Subcutaneous preadipocyte (primary cell): ENCODE measurements around the gene ACP5. TPM values are rescaled to one million over a fixed set of nuclear protein-coding genes. Genes with fewer than 3 reads are reported as not detected.

ENCODE experiments used
- total RNA-seq: library from RNA; depleted of rRNA; stranded (reverse); fragments of >200 nt; gene quantifications from 2 replicates; pipeline ENCODE4 v1.2.3, GENCODE V29; 2012

ACP5 gene
- 0.20 and 0.37 TPM in 2 replicates for total RNA-seq

DNA sequence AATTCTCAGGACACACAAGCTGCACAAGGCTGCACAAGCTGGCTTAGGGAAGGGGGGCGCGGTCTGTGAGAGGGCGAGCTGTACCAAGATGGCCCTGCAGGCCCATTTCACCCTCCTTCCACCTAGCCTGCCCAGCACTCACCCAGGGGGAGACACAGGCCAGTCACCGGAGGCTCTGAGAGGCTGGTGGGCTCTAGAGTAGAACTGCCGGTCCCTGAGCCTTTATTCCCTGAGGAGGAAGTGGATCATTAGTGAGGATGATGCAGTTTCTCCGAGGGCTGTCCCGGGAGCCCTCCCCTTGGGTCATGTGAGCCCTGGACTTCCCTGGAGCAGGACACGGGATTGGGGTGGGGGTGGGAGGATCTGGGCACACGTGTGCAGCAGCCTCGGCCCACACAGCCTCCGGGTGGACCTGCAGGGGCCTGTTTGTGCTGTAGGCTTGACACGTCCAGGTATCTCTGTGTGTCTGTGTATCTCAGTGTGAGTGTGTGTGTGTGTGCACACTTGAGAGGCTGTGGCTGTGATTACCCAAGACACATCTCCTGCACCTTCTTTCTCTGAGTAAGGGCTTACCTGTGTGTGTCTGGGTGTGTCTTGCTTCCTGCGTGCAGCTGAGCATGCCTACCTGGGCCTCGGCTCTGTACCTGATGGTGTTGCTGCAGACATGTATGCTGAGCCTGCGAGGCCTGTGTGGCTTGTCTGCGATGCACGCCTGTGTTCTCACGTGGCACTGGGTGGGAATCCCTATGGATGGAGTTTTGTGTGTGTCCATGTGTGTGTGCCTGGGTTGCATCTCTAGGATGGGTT lies at the start of gene ACP5:
TSS of gene ACP5 (minus strand) at position 195 of the 807 bp plus-strand sequence. CDS start 328 bp downstream, outside the sequence.

DNA sequence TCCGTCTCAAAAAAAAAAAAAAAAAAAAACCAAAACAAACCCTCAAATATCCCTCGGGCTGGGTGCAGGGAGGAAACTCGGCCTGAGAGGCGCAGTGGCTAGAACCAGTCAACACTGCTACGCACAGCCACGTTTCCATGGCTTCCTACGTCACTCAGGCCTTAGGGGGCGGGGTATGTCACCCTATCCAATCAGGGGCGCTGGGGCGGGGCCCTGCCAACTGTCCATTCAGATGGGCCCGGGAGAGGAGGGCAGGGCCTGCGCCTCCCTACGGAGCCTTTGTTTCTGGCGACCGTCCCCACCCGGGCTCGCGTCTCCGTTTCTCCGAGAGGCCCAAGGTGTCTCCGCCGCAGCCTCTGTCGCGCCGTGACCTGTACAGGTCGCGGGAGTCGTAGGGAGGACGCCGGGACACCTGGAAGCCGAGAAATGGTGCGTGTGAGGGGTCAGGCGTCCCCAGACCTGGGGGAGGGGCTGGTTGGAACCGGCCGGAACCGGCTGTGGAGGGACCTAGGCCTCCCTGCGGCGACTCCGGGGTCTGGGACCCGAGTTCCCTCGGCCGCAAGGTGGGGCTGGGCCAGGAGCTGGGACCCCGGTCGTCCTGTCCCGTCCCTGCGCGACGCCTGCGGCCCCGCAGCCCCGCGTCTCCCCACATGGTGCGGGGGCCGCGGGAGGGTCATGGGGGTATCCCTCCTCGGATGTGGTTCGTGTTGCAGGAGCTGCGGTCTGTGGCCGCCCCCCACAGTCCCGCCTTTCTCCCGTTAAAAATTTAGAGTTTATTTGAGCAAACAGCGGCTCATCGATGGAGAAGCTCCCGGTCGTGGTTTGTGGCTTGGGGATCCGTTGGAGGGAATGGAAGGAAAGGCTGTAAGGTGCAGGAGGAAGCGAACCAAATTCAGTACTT lies 20.0 kb upstream of the ACP5 start, which contains the start of gene ZNF627:
TSS of gene ZNF627 (plus strand) at position 282 of the 901 bp plus-strand sequence. CDS start at position 427, 145 bp downstream.

DNA sequence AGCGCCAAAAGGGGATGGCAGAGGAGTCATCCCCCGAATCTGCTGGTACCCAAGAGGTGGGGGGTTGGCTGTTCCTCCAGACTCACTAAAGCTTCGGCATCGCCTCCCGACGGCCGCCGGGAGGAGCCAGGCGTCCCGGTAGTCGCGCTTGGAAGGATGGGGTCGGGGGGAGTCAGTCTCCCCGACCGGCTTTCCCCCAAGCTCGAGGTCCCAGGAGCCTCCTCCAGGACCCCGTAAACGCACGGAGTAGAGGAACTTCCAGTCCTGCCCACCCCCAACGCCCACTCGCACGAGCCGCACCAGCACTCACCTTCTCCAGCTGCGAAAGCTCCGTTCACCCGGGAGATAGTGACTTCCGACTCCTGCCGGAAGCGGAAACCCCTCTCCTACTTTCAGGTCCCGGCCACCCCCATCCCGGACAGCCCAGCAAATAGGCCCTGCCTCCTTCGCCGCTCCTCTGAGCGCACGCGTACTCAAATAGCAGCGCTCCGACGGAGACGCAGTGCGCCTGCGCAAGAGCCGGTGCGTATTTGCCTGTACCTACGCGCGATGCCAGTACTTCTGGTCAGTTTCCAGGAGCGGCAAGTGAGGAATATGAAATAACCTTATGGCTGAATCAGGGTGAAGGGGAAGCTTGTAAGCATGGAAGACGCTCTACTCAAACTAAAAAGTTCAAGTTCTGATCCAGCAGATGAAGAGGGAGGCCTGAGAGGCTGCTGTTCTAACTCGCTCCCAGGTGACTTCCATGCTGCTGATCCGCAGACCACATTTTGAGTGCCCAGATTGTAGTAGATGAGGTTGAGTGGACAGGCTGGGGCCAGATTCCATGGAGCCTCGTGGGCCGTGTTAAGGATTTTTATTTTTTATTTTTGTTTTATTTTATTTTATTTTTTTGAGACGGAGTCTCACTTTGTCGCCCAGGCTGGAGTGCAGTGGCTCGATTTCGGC lies 18.3 kb downstream of the ACP5 start, which contains the start of gene ELOF1:
TSS of gene ELOF1 (minus strand) at position 350 of the 948 bp plus-strand sequence. CDS start 4,883 bp downstream, outside the sequence.

DNA sequence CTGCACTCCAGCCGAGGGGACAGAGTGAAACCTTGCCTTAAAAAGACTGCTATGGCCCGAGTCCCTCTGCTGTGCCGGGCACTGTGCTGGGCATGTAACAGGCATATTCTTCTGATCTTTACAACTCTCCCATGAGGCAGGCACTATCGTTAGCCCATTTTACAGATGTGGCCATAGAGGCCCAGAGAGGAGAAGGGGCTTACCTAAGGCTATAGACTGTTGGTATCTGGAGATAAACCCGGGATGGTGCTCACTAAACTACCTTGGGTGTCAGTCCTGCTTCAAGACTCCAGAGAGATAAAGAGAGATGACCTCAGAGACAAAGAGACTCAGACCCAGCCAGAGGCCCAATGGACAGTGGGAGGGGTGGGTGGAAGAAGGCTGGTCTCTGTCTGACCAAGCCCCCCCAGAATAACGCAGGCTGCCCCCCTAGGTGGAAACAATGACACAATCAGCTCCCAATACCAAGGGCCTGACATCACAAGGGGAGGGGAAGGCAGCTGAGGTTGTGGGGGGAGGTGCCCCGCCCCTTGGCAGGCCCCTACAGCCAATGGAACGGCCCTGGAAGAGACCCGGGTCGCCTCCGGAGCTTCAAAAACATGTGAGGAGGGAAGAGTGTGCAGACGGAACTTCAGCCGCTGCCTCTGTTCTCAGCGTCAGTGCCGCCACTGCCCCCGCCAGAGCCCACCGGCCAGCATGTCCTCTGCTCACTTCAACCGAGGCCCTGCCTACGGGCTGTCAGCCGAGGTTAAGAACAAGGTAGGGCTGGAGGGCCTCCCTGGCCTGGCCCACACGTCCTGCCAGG lies 39.0 kb downstream of the ACP5 start, which contains the start of gene CNN1:
TSS of gene CNN1 (plus strand) at position 620 of the 805 bp plus-strand sequence. CDS start at position 697, 77 bp downstream.

DNA sequence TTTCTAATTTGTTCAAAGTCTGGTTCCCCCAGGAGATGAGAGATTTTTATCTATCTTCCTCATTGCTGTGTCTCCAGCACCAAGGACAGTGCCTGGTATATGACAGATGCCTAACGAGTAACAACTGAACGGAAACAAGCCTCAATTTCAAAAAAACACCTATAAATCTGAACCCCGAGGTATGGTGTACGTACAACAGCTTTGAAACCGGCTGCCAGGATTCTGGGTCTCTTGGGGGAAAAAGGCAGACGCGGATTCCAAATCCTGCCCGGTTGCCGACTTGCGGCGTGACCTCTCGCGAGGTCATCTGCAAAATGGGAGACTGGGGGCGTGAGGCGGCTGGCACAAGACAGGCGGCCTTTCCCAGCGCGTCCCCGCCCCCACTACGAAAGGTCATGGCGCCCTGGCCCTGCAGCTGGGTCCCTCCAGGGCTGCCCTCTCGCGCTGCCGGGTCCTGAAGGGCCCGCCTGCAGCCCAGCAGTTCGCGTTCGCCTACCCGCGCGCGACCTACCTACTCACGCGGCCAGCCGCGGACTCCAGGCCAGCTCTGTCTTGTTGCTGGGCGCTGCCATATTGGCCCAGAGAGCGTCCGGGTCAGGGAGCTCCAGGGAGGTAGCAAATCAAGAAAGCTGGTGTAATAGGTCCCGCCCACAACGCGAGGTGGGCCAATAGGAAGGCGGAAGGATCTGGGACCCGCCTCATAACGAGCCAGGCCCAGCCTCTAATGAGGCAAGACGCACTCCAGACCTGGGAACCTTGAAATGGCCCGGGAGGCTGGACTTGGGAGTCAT lies 48.7 kb downstream of the ACP5 start, which contains the start of gene ECSIT:
TSS of gene ECSIT (minus strand) at position 584 of the 791 bp plus-strand sequence. CDS start 9,964 bp downstream, outside the sequence.

Other genes starting within 250 kb of the ACP5 start
- 12.7 and 15.4 TPM in 2 replicates for gene RAB3D, start 238.0 kb downstream of the ACP5 start, total RNA-seq
- 59.0 and 130 TPM in 2 replicates for gene TMEM205, start 231.4 kb downstream of the ACP5 start, total RNA-seq
- 2.2 and 2.9 TPM in 2 replicates for gene CCDC159, start 231.1 kb downstream of the ACP5 start, total RNA-seq
- gene PLPPR2, start 222.2 kb downstream of the ACP5 start, total RNA-seq: 7.6 and 9.6 TPM in 2 replicates
- 0.59 and 0.73 TPM in 2 replicates for gene SWSAP1, start 203.0 kb downstream of the ACP5 start, total RNA-seq
- 3.7 and 7.0 TPM in 2 replicates for gene EPOR, start 193.3 kb downstream of the ACP5 start, total RNA-seq
- 0.37 and 0.98 TPM in 2 replicates for gene RGL3, start 158.3 kb downstream of the ACP5 start, total RNA-seq
- 0.39 TPM in 1 of 2 replicates, not detected in the other for gene ODAD3, start 142.5 kb downstream of the ACP5 start, total RNA-seq
- gene PRKCSH, start 142.0 kb downstream of the ACP5 start, total RNA-seq: 113 and 118 TPM in 2 replicates
- not detected in 2 replicates for gene ELAVL3, start 96.6 kb downstream of the ACP5 start, total RNA-seq
- 4.5 and 6.2 TPM in 2 replicates for gene ZNF653, start 71.8 kb downstream of the ACP5 start, total RNA-seq
- gene ECSIT, start 48.5 kb downstream of the ACP5 start, total RNA-seq: 36.6 and 37.5 TPM in 2 replicates
- 0.39 and 0.73 TPM in 2 replicates for gene CNN1, start 38.8 kb downstream of the ACP5 start, total RNA-seq
- 37.1 and 38.9 TPM in 2 replicates for gene ELOF1, start 18.4 kb downstream of the ACP5 start, total RNA-seq
- 9.2 and 10.3 TPM in 2 replicates for gene ZNF627, start 19.8 kb upstream of the ACP5 start, total RNA-seq
- gene ZNF823, start 161.3 kb upstream of the ACP5 start, total RNA-seq: 1.5 and 2.5 TPM in 2 replicates
- gene ZNF441, start 189.4 kb upstream of the ACP5 start, total RNA-seq: 4.8 and 5.7 TPM in 2 replicates
- 0.20 and 1.1 TPM in 2 replicates for gene ZNF491, start 220.9 kb upstream of the ACP5 start, total RNA-seq
- 6.8 and 7.0 TPM in 2 replicates for gene ZNF440, start 236.6 kb upstream of the ACP5 start, total RNA-seq